Stimulated activated CD4-positive, alpha-beta T cell treated with anti-CD3 and anti-CD28 coated beads, Interleukin-4, amount 100 ng/mL, for 1 hour (primary cell): ENCODE measurements around the gene AOPEP.

ENCODE experiments used
- DNase-seq: peaks from one replicate; pipeline ENCODE4 v3.0.0-alpha.2; 2020

The AOPEP gene, protein sequence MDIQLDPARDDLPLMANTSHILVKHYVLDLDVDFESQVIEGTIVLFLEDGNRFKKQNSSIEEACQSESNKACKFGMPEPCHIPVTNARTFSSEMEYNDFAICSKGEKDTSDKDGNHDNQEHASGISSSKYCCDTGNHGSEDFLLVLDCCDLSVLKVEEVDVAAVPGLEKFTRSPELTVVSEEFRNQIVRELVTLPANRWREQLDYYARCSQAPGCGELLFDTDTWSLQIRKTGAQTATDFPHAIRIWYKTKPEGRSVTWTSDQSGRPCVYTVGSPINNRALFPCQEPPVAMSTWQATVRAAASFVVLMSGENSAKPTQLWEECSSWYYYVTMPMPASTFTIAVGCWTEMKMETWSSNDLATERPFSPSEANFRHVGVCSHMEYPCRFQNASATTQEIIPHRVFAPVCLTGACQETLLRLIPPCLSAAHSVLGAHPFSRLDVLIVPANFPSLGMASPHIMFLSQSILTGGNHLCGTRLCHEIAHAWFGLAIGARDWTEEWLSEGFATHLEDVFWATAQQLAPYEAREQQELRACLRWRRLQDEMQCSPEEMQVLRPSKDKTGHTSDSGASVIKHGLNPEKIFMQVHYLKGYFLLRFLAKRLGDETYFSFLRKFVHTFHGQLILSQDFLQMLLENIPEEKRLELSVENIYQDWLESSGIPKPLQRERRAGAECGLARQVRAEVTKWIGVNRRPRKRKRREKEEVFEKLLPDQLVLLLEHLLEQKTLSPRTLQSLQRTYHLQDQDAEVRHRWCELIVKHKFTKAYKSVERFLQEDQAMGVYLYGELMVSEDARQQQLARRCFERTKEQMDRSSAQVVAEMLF

DNA sequence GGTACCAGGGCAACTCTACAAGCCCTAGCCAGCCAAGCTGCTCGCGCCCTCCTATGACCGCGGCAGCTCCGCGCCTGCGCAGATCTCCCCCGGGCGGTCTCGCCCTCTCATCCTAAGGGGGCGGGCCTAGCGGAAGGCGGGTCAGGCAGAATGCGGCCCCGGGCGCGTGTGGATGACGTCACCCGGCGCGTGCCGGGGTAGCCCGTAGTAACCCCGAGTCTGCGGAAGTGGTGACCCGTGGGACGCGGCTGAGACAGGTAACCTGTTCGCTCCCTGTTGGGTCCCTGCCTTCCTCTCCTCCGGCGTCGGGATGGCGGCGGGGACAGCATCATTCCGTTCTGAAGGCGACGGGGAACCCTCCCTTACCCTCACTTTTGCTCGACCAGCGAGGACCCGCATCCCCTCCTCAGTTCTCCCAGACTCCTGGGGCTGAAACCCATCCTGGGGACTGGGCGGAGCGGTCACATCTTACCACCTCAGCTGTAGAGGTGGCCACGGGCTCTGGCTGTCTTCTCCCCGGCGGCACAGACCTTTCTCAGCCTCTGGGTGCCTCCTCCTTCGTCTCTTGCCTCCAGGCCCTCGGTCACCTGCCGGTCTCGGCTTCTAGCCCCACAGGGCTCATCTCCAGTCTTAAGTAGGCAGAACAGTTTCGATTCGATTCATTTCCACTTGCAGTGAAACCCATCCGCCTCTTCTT is at the start of gene AOPEP:
Gene AOPEP (plus strand): TSS at position 205 of the 697 bp plus-strand sequence. CDS start 33,085 bp downstream, outside the sequence.
- peak; percentile 100 for DNase-seq

DNA sequence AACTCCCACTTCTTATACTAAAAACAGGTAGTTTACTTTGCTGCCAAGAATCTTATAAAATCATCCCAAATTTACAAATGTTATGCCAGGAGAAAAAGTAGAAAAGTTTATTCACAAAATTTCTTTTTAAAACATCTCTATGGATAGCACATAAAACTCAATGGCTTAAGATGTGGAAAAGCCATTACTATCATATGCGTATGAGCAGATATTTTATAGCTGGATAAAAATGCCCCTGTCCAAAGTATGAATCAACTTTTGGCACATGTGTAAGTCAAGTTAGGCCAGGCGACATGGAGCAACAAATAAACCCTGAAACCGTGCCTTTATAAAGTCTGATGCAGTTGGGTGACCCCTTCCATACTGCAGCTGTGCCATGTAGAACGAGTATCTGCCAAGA is 48.6 kb upstream of the AOPEP start:
- no peak for DNase-seq

DNA sequence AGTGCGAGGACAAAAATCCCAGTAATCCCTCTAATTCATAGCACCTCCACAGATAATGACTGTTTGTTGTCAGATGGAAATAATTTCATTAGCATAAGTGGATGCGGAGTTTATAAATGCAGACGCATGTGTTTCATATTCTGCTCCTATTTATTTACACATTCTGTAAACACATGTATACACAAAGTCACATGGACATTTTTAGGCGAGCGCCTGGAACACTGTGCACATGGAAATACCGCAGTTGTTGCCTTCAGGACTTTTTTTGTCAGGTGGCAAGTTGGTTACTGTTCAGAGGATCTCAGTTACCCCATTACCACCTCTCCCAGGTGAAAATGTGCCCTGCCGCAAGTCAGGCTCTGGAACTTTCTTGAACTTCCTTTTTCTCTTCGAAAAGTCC is 46.9 kb upstream of the AOPEP start:
- no peak for DNase-seq

DNA sequence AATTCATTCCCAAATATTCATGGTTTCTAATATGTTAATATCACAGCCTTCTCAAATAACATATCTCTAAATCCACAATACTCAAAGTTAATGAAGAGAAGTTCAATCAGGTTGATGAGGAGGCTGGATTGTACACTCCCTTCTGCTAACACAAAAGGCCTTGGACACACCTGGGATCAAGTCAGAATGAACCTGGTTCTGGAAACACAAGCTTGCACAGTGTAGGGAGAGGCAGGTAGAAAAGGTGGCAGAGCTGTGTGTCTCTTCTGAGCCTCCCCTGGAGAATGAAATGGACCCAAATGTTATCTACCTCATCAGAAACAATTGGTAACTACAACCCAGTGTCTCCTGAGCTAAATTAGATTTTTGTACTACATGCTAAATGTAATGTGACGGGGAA is 46.5 kb upstream of the AOPEP start:
- DNase-seq = no peak

DNA sequence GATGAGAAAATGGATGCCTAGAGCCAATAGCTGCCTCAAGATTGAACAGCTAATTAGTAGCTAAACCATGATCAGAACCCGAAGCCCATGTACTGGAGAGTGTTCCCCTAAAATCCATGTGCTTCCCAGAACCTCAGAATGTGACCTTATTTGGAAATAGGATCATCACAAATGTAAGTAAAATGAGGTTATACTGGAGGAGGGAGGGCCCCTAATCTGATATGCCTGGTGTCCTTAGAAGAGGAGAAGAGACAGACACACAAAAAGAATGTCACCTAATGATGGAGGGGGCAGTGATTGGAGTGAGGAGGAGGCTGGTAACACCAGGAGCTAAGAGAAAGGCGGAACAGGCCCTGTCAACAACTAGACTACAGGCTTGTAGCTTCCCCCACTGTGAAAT is 45.9 kb upstream of the AOPEP start:
- no peak for DNase-seq

DNA sequence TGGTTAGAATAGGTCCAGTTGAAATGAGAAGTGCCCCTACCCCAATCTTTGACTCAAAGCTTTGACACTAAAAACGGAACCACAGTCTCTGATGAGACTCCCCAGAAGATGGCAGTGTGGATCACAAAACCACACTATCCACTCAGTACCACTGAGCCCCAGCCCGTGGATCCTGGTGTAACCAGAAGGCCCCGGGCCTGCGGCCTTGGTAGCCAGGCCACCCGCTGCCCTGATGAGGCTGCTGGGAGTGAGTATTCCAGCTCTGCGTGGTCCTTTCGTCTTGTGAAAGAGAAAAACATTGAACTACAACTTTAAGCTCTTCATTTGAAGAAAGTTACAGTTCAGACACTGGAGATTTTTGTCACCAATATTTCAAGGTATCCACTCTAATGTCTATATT is 45.0 kb upstream of the AOPEP start:
- DNase-seq = peak; percentile 47

DNA sequence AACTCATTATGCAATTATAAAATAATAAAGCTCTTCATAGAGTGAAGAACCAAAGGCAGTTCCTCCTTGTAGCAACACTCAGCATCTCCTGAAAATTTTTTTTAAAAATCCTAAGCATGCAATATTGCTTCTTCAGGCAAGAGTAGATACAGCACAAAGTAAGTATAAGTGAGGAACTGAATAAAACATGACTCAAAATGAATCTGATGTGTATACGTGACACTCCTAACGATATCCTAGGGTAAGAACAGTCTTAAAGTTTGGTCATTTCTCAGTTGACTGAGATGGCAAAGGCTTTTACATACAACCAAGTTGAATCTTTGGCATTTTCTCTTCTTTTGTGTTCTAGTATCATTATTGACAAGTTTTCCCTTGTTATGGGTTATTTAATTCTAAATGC is 41.1 kb upstream of the AOPEP start:
- no peak for DNase-seq

DNA sequence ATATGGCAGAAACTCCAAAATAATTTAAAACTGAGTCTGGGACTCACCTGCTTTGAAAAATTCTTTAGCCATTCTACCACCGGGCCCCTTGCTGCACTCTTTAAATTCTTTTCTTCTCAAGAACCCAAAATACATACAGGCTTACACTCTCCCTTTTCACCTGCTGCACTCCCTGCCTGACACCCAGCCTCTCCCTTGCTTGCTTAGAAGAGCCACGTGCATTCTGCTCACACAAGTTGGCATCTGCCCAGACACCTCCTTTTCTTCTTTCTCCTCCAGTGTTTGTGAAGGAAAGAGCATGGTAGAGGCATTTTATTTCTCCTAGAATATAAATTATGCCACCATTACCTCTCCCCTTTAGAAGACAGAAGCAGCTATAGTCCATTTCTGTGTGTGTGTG is 39.0 kb upstream of the AOPEP start:
- DNase-seq = no peak

DNA sequence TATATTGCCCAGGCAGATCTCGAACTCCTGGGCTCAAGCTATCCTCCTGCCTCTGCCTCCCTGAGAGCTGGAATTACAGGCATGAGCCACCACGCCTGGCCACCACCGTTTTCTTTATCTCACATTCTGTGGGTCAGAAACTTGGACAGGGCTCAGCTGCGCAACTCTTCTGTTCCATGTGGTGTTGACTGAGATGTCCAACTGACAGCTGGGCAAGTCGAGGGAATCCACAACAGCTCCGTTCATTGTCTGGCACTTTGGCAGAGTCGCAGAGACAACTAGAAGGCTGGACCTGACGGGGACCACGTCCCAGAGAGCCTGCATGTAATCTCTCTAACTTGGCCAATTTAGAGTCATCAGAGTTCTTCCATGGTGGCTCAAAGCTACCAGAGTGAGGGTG is 36.2 kb upstream of the AOPEP start:
- no peak for DNase-seq

DNA sequence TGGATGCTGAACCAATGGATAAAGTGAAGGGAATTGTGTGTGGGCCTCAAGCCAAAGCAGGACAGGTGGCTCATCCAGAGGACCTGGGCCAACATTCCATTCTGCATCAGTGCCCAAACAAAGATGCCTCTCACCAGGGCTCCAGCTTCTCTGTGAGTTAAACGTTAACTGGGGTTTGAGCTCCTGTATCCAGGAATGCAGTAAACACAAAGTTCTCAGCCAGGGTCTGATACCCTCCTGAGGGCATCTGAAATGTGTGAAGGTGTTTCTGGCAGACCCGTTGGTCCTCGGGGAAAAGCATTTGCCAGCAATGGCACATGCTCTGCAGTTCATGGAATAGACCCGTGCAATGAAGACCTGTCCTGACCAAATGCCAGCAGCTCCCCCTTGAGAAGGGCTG is 33.9 kb upstream of the AOPEP start:
- no peak for DNase-seq

DNA sequence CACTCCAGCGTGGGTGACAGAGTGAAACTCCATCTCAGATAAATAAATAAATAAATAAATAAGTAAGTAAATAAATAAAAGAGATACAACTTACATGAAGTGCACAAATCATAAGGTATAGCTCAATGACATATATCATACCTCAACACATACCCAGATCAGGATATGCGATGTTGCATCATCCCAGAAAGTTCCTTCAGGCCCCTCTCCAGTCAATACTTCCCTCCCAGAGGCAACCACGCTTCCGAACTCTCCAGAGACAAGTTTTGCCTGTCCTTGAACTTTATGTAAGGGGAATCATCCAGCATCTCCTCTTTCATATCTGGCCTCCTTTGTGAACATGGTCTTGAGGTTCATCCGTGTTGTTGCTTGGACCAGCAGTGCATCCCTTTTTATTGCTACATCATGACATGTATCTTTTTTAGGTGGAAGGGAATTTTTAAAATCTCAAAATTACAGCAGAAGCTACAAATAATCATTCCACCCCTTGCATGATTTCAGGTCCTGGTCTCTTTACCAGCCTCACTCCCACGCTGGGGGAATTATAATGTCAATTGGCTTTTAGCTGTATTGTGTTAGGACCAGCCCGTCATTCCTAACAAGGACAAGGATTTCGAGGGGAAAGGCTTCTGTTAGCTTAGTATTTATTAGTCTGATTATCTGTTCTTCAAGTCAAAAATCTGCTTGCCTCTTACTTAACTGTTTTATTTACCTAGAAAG is 32.9 kb upstream of the AOPEP start:
- no peak for DNase-seq

DNA sequence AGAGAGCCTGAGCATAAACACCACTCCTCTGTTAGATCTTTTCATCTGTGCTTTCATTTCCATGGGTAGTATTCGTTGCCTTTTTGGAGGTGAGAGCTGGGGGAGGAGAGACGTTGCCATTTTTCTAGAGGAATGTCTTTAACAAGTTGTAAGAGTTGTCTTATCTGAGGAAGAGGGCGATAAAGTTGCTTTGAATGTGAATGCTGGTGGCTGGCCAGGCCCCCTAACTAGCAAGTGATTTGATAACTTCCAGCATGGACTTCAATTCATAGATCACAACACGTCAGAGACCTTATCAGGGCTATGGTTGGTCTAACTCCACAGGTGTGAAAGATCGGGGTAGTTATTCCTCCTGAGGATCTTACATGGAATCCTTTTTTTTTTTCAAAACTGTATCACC is 30.0 kb upstream of the AOPEP start:
- DNase-seq = no peak

DNA sequence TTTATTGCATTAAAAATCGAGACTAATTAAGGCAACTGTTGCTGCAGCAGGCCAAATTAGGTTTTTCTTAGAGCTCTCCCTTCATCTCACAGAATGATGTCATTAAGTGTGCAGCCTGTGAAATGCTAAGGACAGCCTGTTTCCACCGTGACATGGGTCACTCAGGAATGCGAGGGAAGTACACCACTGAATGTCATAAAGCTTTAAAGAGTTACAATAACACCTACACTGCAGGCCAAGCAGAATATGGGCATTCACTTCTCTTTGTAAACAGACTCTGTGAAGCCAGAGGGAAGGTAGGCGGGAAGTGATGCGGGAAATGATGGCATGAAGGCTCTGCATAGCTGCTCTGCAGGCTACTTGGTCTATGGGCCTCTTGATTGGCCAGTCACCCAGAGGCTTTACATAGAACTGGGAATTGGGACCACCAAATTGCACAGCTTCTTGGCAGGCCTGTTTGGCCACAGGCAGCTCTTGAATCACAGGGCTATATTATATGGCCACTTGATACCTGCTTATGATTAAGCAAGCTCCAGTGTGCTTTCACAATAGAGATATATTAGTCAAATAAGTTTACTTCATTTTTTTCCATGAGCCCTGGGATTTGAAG is 28.4 kb upstream of the AOPEP start:
- no peak for DNase-seq

DNA sequence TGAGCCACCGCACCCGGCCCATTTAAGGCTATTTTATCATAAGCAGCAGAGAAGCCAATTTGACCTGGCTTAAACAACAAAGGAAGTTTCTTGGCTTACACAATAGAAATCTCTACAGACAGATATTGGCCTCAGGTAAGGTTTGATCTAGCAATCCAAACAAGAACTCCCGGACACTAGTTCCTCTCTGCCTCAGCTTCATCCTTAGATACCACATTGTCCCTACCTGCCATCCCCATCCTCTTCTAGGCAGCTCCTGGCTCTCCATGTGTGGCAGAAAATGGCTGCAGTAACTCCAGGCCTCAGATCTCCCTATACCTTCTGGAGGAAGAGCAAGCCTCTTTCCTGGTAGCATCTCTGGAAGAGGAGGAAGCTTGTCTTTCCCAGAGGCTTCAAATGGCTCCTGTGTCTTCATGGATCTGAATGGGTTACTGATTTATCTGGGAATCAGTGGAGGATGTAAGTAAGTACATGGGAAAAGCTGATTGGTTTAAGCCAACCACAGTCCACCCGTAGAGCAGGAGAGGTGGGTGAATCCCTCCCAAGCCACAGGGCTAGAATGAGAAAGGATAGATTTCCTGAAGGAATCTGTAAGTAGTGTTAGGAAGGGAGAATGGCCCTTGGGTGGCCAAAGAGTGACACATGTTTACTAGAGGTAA is 26.7 kb upstream of the AOPEP start:
- no peak for DNase-seq

DNA sequence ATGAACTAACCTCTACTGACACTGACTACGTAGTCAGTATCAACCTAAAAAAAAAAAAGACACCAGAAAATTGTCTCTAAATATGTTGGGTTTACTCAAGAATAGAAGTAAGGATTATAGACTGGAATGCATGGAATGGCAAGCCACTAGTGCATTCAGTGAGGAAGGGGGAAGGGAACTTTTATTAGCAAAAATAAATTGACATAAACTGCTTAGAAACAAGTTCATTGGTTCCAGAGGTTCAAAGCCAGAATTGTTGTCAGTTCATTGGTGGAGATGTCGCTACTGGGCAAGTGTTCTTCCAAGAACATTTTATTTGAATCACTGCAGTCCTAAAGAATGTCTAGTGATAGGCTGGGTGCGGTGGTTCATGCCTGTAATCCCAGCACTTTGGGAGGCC is 26.1 kb upstream of the AOPEP start:
- no peak for DNase-seq

DNA sequence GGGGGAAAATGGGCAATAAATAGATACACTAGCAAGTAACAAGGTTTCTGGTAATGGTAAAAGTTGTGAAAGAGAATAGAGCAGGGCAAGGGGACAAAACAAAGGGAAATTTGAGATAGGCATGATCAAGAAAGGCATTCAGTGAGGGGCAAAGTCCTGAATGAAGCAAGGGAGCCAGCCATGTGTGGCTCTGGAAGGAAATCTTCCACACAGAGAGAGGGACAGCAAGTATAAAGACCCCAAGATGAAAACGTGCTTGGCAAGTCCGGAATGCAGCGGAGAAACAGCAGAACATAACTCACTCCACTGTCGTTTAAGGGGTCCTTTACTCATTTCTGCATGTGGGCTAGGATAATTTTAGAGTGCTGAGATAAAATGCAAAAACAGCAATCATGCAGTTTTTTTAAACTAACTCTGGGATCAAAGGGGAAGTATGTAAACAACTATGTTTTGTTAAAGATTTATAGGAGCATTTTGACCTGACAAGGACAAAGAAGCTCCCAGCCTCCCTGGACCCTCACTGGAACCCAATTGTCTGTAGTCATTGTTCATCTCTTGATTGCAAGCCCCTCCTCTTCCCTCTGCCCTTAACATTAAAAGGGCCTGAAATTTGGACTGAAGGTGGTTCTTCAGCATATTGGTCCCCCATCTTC is 22.9 kb upstream of the AOPEP start:
- no peak for DNase-seq

DNA sequence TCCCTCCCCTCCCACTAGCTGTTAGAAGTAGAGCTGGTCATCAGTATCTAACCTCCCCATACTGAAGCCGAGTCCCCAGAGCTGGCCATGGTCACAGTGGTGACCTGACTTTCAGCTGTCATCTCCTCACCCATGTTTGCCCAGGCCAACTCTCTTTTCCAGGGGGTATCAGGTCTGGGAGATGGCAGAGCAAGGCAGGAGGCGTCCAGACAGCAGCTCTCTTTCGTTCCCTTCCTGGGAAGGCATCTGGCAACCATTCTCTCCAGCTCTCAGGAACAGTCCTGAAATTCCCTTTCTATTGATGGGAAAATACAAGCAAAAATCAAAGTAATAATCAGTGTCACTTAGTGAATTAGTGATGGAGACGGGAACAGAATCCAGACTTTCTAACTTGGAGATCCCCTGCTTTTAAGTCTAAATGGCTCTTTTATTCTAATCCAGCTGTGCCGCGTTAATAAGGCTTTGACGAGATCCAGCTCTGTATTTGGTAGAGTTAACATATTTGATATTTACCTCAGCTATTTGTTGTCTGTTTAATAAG is 21.3 kb upstream of the AOPEP start:
- DNase-seq = no peak

DNA sequence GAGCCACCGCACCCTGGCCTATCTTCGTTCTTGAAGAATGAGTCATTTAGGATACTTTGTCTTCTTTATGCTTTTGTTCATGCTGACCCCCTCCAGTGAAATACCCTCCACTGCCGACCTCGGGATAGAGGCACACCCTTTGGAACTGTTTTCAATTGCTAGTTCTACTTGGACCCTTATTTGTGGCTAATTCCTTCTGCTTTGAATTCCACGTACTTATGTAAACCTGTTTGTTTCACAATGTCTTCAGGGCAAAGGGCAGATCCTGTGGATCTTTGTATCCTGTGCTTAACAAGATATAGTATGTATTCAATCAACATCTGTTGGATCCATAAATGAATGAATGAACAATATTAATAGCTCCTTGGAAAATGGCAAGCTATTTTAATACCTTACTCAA is 19.6 kb upstream of the AOPEP start:
- no peak for DNase-seq

DNA sequence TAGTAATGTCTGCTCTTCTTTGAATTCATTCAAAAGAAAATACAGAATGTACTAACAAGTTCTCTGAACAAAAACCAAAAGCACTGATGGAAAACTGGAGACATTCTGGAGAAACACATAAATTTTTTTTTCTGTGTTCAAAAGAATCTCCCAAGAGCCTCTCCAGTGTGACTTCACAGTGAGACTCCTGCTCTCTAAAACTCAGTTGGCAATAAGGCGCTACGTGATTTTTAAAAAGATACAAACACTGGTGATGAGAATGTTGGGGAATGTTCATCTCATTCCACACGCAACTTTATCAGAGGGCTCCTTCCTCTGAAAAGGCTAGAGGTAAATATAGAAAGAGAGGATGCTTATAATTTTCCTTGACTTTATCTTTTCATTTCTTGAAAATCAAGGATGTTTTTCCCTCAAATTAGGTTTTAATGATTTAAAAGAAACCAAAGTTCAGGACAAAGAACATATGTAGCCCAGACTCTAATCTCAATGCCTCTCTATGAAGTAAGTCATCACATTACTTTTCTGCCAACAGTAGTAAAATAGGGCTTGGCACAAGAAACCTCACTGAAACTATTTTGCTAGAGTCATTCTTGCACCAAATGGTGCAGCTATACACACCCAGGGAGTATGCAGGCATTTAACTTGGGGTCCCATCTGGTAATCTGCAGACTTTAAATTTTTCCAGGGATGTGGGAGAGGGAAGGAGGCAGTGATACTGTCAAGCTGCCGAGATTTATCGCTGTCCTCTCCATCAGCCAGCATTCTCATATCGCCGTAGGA is 12.9 kb upstream of the AOPEP start:
- no peak for DNase-seq

DNA sequence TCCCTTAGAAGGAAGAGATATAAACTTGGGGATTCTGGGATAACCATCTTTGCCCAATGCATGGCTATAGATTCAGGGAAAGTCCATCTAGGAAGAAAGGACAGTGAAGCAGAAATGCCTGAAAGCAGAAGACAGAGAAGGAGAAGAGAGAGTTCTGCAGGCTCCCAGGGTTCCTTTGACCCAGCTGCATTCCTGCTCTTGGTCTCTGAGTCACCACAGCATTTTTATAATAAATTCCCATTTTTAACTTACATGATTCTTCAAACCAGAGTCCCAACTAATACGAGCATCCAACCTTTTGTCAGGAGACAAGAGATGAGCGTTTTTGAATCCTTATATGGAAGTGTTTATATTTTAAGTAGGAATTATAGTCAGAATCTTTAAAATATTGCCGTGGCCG is 12.0 kb upstream of the AOPEP start:
- DNase-seq = no peak
